K562 (cell line): ENCODE results near the gene PGLYRP4.

Experiments used
- CHD2 ChIP-seq: IDR thresholded peaks from 2 replicates; pipeline ENCODE4 v1.6.1; 2011; ENCODE audit warnings: low read depth, low read length
- GABPA ChIP-seq: fragments of 200-800 bp; sonication (Bioruptor generic); conservative IDR thresholded peaks from 2 replicates; pipeline ENCODE4 v1.6.1; 2016; ENCODE audit warnings: low read depth, missing genetic modification characterization, missing compliant biosample characterization
- KDM5B ChIP-seq: fragments of 200-600 bp; sonication (generic); IDR thresholded peaks from 2 replicates; pipeline ENCODE4 v1.6.1; 2012; ENCODE audit warnings: low read depth, mild to moderate bottlenecking, moderate library complexity, low read length, control low read depth, inconsistent platforms; ENCODE audit not compliant: insufficient replicate concordance
- KLF10 ChIP-seq: fragments of 250-450 bp; sonication (Bioruptor Pico); IDR thresholded peaks from 2 replicates; pipeline ENCODE4 v1.6.1; 2021; ENCODE audit warnings: matching md5 sums
- ZFX ChIP-seq: sonication (generic); formaldehyde crosslinking; IDR thresholded peaks from 2 replicates; pipeline ENCODE4 v1.8.0; 2022; ENCODE audit warnings: mild to moderate bottlenecking, missing genetic modification reagents, moderate library complexity

DNA sequence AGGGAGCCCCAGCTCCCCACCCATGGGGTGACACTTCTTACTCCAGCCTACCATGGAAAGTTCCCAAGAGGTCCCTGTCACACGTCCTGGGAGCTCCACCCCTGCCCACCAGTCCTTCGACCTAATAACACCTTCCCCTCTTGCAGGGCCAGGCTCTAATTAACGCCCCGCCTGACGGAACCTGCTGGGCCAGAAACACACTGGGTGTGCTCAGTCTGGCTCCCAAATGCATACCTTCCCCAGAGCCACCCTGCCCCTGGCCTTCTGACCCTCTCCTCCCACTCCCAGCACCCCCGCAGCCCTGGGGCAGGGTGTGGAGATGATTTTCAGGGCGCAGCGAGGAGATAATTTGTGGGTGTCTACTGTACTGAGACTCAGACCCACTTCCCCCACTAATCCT lies 56.5 kb downstream of the PGLYRP4 start:
- no peak for TF ChIP-seq CHD2
- no peak for TF ChIP-seq GABPA (tag)
- no peak for TF ChIP-seq KLF10
- no peak for TF ChIP-seq ZFX (CRISPR knock-in tag)
- no peak for TF ChIP-seq KDM5B
